SU-DHL-6 (cell line): ENCODE results near the gene UBTD2.

Experiments used
- H2AFZ ChIP-seq: fragments of 200-600 bp; sonication (generic); 2 replicates; pipeline ENCODE4 v1.6.1; 2014; ENCODE audit warnings: low read depth, mild to moderate bottlenecking, moderate library complexity, mixed read lengths, antibody characterized with exemption, low read length; ENCODE audit not compliant: severe bottlenecking
- H3F3A ChIP-seq: fragments of 200-600 bp; shearing (Covaris generic); 2 replicates; pipeline ENCODE4 v1.6.0; 2016; ENCODE audit warnings: antibody characterized with exemption, mild to moderate bottlenecking; ENCODE audit not compliant: insufficient read depth
- H3K27ac ChIP-seq: fragments of 200-600 bp; sonication (generic); 2 replicates; pipeline ENCODE4 v1.5.1; 2016; ENCODE audit warnings: low read depth, mild to moderate bottlenecking, low read length, moderate library complexity, mixed read lengths
- H3K27me3 ChIP-seq: fragments of 200-600 bp; sonication (generic), shearing (Covaris generic); 2 replicates; pipeline ENCODE4 v1.6.0; 2014; ENCODE audit warnings: mild to moderate bottlenecking, low read length
- H3K36me3 ChIP-seq: fragments of 200-600 bp; sonication (generic); 2 replicates; pipeline ENCODE4 v1.6.1; 2014; ENCODE audit warnings: mild to moderate bottlenecking, low read length, mixed read lengths
- H3K4me2 ChIP-seq: fragments of 300-600, 200-600 bp; shearing (Covaris generic), sonication (generic); 2 replicates; pipeline ENCODE4 v1.6.0; 2014; ENCODE audit warnings: low read length, low read depth, mild to moderate bottlenecking; ENCODE audit not compliant: poor library complexity, severe bottlenecking
- H3K4me3 ChIP-seq: fragments of 200-600 bp; sonication (generic); 2 replicates; pipeline ENCODE4 v1.5.1; 2014; ENCODE audit warnings: antibody characterized with exemption, low read length, mild to moderate bottlenecking, mixed read lengths; ENCODE audit not compliant: insufficient read depth, poor library complexity, severe bottlenecking
- H3K79me2 ChIP-seq: fragments of 200-600 bp; sonication (generic); 2 replicates; pipeline ENCODE4 v1.6.1; 2014; ENCODE audit warnings: mild to moderate bottlenecking, low read length, moderate library complexity; ENCODE audit not compliant: insufficient read depth
- H3K9ac ChIP-seq: fragments of 200-600 bp; sonication (generic); 2 replicates; pipeline ENCODE4 v1.7.0; 2014; ENCODE audit warnings: mild to moderate bottlenecking, low read length
- H3K9me2 ChIP-seq: fragments of 200-600 bp; sonication (generic); replicated peaks from 2 replicates; pipeline ENCODE4 v1.6.1; 2014; ENCODE audit warnings: low read length; ENCODE audit not compliant: insufficient read depth
- H3K9me3 ChIP-seq: fragments of 200-600 bp; sonication (generic); 2 replicates; pipeline ENCODE4 v1.6.1; 2014; ENCODE audit warnings: low read length, mixed read lengths; ENCODE audit not compliant: insufficient read depth
- H4K20me1 ChIP-seq: fragments of 200-600 bp; sonication (generic); 2 replicates; pipeline ENCODE4 v1.6.1; 2014; ENCODE audit warnings: low read depth, mild to moderate bottlenecking, antibody characterized with exemption, low read length, moderate library complexity, mixed read lengths
- CTCF ChIP-seq: fragments of 200-600 bp; sonication (generic); IDR thresholded peaks from one replicate; pipeline ENCODE4 v1.5.1; 2017; ENCODE audit warnings: antibody characterized with exemption, mild to moderate bottlenecking, low read length, moderate library complexity; ENCODE audit not compliant: insufficient read depth, poor library complexity, severe bottlenecking
- EZH2phosphoT487 ChIP-seq: fragments of 200-600 bp; sonication (generic), shearing (Covaris generic); conservative IDR thresholded peaks from 2 replicates; pipeline ENCODE4 v1.6.1; 2018; ENCODE audit warnings: mild to moderate bottlenecking, antibody characterized with exemption, low read length, moderate library complexity, mixed read lengths

Gene UBTD2

GRCh38 chr5:172213126-172213525 is 70.4 kb downstream of the UBTD2 start:
- Histone ChIP-seq H3F3A (no peaks in the 10 kb centered on the region; the same call in 1 of the 2 replicates), H3K9ac (no peak overlapping the region), H4K20me1 (no peaks in the 10 kb centered on the region), H3K4me3 (no peak overlapping the region), H3K27ac (no peak overlapping the region), H2AFZ (no peak overlapping the region), H3K9me3 (no peaks in the 10 kb centered on the region), H3K27me3 (no peaks in the 10 kb centered on the region), H3K9me2 (no peaks in the 10 kb centered on the region), H3K36me3 (peaks cover 5% of the 10 kb centered on the region), H3K79me2 (peaks cover 10% of the 10 kb centered on the region; the same call in 1 of the 2 replicates), H3K4me2 (no peak overlapping the region)
- TF ChIP-seq CTCF = no peak
- no peak for TF ChIP-seq EZH2phosphoT487

- no peaks in the 10 kb centered on the region for H3K27me3 ChIP-seq
- no peak overlapping the region for H3K9ac ChIP-seq
- peaks cover 2% of the 10 kb centered on the region; the same call in 1 of the 2 replicates for H3K79me2 ChIP-seq
- no peak overlapping the region for H3K27ac ChIP-seq
- H3K4me3 ChIP-seq = no peak overlapping the region
- H2AFZ ChIP-seq = no peak overlapping the region
- no peak overlapping the region for H3K4me2 ChIP-seq
- H3K9me3 ChIP-seq = no peaks in the 10 kb centered on the region
- TF ChIP-seq EZH2phosphoT487 (no peak), CTCF (no peak)
- H3K9me2 ChIP-seq = no peaks in the 10 kb centered on the region
- H3F3A ChIP-seq = no peaks in the 10 kb centered on the region; the same call in 1 of the 2 replicates
- H3K36me3 ChIP-seq = peaks cover 5% of the 10 kb centered on the region
- H4K20me1 ChIP-seq = no peaks in the 10 kb centered on the region
Observed at GRCh38 chr5:172211676-172212075, 71.9 kb downstream of the UBTD2 start.

GRCh38 chr5:172209714-172210113 is 73.8 kb downstream of the UBTD2 start:
- H2AFZ ChIP-seq = no peak overlapping the region

More at GRCh38 chr5:172209714-172210113, 73.8 kb downstream of the UBTD2 start:
- no peaks in the 10 kb centered on the region for H3K9me2 ChIP-seq
- H3F3A ChIP-seq = no peaks in the 10 kb centered on the region; the same call in 1 of the 2 replicates
- TF ChIP-seq CTCF (no peak), EZH2phosphoT487 (no peak)
- H4K20me1 ChIP-seq = no peaks in the 10 kb centered on the region
- no peaks in the 10 kb centered on the region for H3K9me3 ChIP-seq
- H3K9ac ChIP-seq = no peak overlapping the region
- no peaks in the 10 kb centered on the region for H3K79me2 ChIP-seq
- no peak overlapping the region for H3K4me2 ChIP-seq
- no peaks in the 10 kb centered on the region for H3K27me3 ChIP-seq
- H3K4me3 ChIP-seq = no peak overlapping the region
- H3K36me3 ChIP-seq = peaks cover 5% of the 10 kb centered on the region
- H3K27ac ChIP-seq = no peak overlapping the region
